GM23338 (cell line): ENCODE measurements around the gene FYN. TPM values are rescaled to one million over a fixed set of nuclear protein-coding genes. Genes with fewer than 3 reads are reported as not detected.

Experiments used
- ATAC-seq: fragments of 200-7000 bp; cut with Tn5 transposase; 3 replicates; pipeline ENCODE4 v1.9.1; 2020
- DNase-seq: peaks from one replicate; pipeline ENCODE4 v3.0.0-alpha.2; 2015; ENCODE audit warnings: low spot score
- H2AFZ ChIP-seq: fragments of 200-600 bp; sonication (generic); 2 replicates; pipeline ENCODE4 v1.8.0; 2016; ENCODE audit warnings: antibody characterized with exemption, mild to moderate bottlenecking, moderate library complexity
- H3F3A ChIP-seq: fragments of 200-600 bp; sonication (generic); replicated peaks from 2 replicates; pipeline ENCODE4 v1.8.0; 2017; ENCODE audit warnings: antibody characterized with exemption, mixed run types, low read depth
- H3K27ac ChIP-seq: fragments of 200-600 bp; sonication (generic); 2 replicates; pipeline ENCODE4 v1.6.1; 2016; ENCODE audit warnings: low read depth
- H3K27me3 ChIP-seq: fragments of 200-600 bp; sonication (generic); 2 replicates; pipeline ENCODE4 v1.8.0; 2016; ENCODE audit warnings: mild to moderate bottlenecking, mixed run types, moderate library complexity; ENCODE audit not compliant: insufficient read depth
- H3K36me3 ChIP-seq: fragments of 200-600 bp; sonication (generic); 2 replicates; pipeline ENCODE4 v1.8.0; 2016; ENCODE audit warnings: mild to moderate bottlenecking; ENCODE audit not compliant: insufficient read depth
- H3K4me1 ChIP-seq: fragments of 200-600 bp; sonication (generic); 2 replicates; pipeline ENCODE4 v1.8.0; 2016; ENCODE audit warnings: mild to moderate bottlenecking, moderate library complexity; ENCODE audit not compliant: insufficient read depth
- H3K4me2 ChIP-seq: fragments of 200-600 bp; sonication (generic); 2 replicates; pipeline ENCODE4 v1.7.1; 2017; ENCODE audit warnings: mixed run types
- H3K4me3 ChIP-seq: fragments of 200-600 bp; sonication (generic); 2 replicates; pipeline ENCODE4 v1.6.1; 2016; ENCODE audit warnings: mixed run types
- H3K79me2 ChIP-seq: fragments of 200-600 bp; sonication (generic); replicated peaks from 2 replicates; pipeline ENCODE4 v1.8.0; 2017; ENCODE audit warnings: mild to moderate bottlenecking; ENCODE audit not compliant: insufficient read depth
- H3K9me2 ChIP-seq: fragments of 200-600 bp; sonication (generic); 2 replicates; pipeline ENCODE4 v1.8.0; 2017; ENCODE audit not compliant: insufficient read depth
- H4K20me1 ChIP-seq: fragments of 200-600 bp; sonication (generic); replicated peaks from 2 replicates; pipeline ENCODE4 v1.8.0; 2017; ENCODE audit warnings: mild to moderate bottlenecking; ENCODE audit not compliant: insufficient read depth
- H3K27ac Mint-ChIP-seq: 2 replicates; pipeline ENCODE4 v1.8.0; 2020; ENCODE audit warnings: inconsistent platforms, mild to moderate bottlenecking, moderate library complexity, mixed read lengths
- H3K27me3 Mint-ChIP-seq: 3 replicates; pipeline ENCODE4 v1.8.0; 2022; ENCODE audit warnings: low read depth, mild to moderate bottlenecking, moderate library complexity, mixed read lengths, inconsistent platforms; ENCODE audit not compliant: insufficient read depth, poor library complexity
- H3K36me3 Mint-ChIP-seq: 3 replicates; pipeline ENCODE4 v1.8.0; 2021; ENCODE audit warnings: low read depth, mild to moderate bottlenecking, inconsistent platforms, moderate library complexity, mixed read lengths
- H3K4me1 Mint-ChIP-seq: 3 replicates; pipeline ENCODE4 v1.8.0; 2020; ENCODE audit warnings: mild to moderate bottlenecking, inconsistent platforms, mixed read lengths
- H3K4me3 Mint-ChIP-seq: 3 replicates; pipeline ENCODE4 v1.8.0; 2021; ENCODE audit warnings: moderate library complexity, mild to moderate bottlenecking, inconsistent platforms, mixed read lengths
- H3K9me3 Mint-ChIP-seq: 3 replicates; pipeline ENCODE4 v1.8.0; 2020; ENCODE audit warnings: moderate library complexity, mild to moderate bottlenecking, inconsistent platforms, mixed read lengths
- CREB1 ChIP-seq: fragments of 250-450 bp; sonication (Bioruptor Pico); IDR thresholded peaks from 2 replicates; pipeline ENCODE4 v1.5.0; 2020; ENCODE audit warnings: low read depth, mild to moderate bottlenecking, moderate library complexity
- CTCF ChIP-seq, 2 experiments: fragments of 200-600 bp in 1 of 2; sonication (generic) in 1 of 2; conservative IDR thresholded peaks; 2 replicates each; pipeline versions ENCODE4 v1.5.1 to v1.6.1; 2016 to 2017; ENCODE audit warnings: antibody characterized with exemption in 2 of 2, low read depth in 2 of 2, mild to moderate bottlenecking in 2 of 2, moderate library complexity in 1 of 2
- ETS1 ChIP-seq: IDR thresholded peaks from 2 replicates; pipeline ENCODE4 v1.6.1; 2016; ENCODE audit warnings: antibody characterized with exemption
- EZH2 ChIP-seq: fragments of 200-600 bp; sonication (generic); IDR thresholded peaks from one replicate; pipeline ENCODE4 v1.8.0; 2017; ENCODE audit warnings: antibody characterized with exemption, mild to moderate bottlenecking, low read depth; ENCODE audit not compliant: unreplicated experiment
- EZH2phosphoT487 ChIP-seq: fragments of 200-600 bp; sonication (generic); IDR thresholded peaks from one replicate; pipeline ENCODE4 v1.8.1; 2018; ENCODE audit warnings: antibody characterized with exemption; ENCODE audit not compliant: unreplicated experiment
- NANOG ChIP-seq: IDR thresholded peaks from 2 replicates; pipeline ENCODE4 v1.6.1; 2016; ENCODE audit warnings: antibody characterized with exemption, borderline replicate concordance
- POLR2AphosphoS5 ChIP-seq: IDR thresholded peaks from 2 replicates; pipeline ENCODE4 v1.6.1; 2016; ENCODE audit warnings: antibody characterized with exemption, low read depth
- REST ChIP-seq: IDR thresholded peaks from one replicate; pipeline ENCODE4 v1.6.1; 2018; ENCODE audit warnings: antibody characterized with exemption; ENCODE audit not compliant: unreplicated experiment
- STAT1 ChIP-seq: IDR thresholded peaks from one replicate; pipeline ENCODE4 v1.6.1; 2016; ENCODE audit warnings: antibody characterized with exemption; ENCODE audit not compliant: unreplicated experiment
- ZNF331 ChIP-seq: fragments of 250-450 bp; sonication (Bioruptor Pico); IDR thresholded peaks from 2 replicates; pipeline ENCODE4 v1.5.0; 2020; ENCODE audit warnings: low read depth, mild to moderate bottlenecking, moderate library complexity
- ZNF462 ChIP-seq: fragments of 250-450 bp; sonication (Bioruptor Pico); IDR thresholded peaks from 2 replicates; pipeline ENCODE4 v1.5.0; 2020; ENCODE audit warnings: mild to moderate bottlenecking, moderate library complexity
- polyA plus RNA-seq: library from polyadenylated mRNA; unstranded; fragments of >200 nt; fragmentation: Nextera tagmentation; extraction: Ambion mirVana; gene quantifications from 2 replicates; pipeline ENCODE4 v1.2.1, GENCODE V29; 2016
- total RNA-seq: library from RNA; depleted of rRNA; stranded (reverse); fragments of >200 nt; shearing (Covaris generic); gene quantifications from 2 replicates; pipeline ENCODE4 v1.2.3, GENCODE V29; 2014

Gene FYN
- total and polyA plus RNA-seq, 2 experiments from 2014 or later = 46.8 to 143 TPM

GRCh38 chr6:111706841-111707391 is 166.3 kb downstream of the FYN start (continued):
- TF ChIP-seq REST (no peak), ETS1 (no peak), POLR2AphosphoS5 (no peak)

GRCh38 chr6:111703723-111704122 is 169.5 kb downstream of the FYN start:
- no peaks in the 10 kb centered on the region; the same call in 1 of the 2 replicates for H4K20me1 ChIP-seq
- H3F3A ChIP-seq = no peaks in the 10 kb centered on the region; the same call in 1 of the 2 replicates
- no peak for DNase-seq
- ATAC-seq = no peak
- no peak overlapping the region for H2AFZ ChIP-seq
- Mint-ChIP-seq H3K27ac (peak overlapping the region; percentile 68; the same call in 1 of the 2 replicates), H3K27me3 (peaks cover 2% of the 10 kb centered on the region), H3K4me3 (no peak overlapping the region), H3K4me1 (no peaks in the 10 kb centered on the region), H3K36me3 (peaks cover 20% of the 10 kb centered on the region; the same call in 2 of the 3 replicates), H3K9me3 (no peaks in the 10 kb centered on the region)
- 0 out of 2 replicates have a peak, but pooled peaks cover 3% of the 10 kb centered on the region for H3K36me3 ChIP-seq
- H3K27me3 ChIP-seq = no peaks in the 10 kb centered on the region
- no peak overlapping the region for H3K4me2 ChIP-seq
- no peaks in the 10 kb centered on the region for H3K9me2 ChIP-seq
- H3K27ac ChIP-seq = 0 out of 2 replicates have a peak overlapping the region, but pooled peaks have one; percentile 19
- H3K79me2 ChIP-seq = no peaks in the 10 kb centered on the region
- H3K4me3 ChIP-seq = no peak overlapping the region
- H3K4me1 ChIP-seq = no peaks in the 10 kb centered on the region
- no peak for TF ChIP-seq ETS1
- TF ChIP-seq EZH2 = no peak
- TF ChIP-seq ZNF462 (CRISPR knock-in tag) = no peak
- no peak for TF ChIP-seq POLR2AphosphoS5
- TF ChIP-seq CREB1 (CRISPR knock-in tag) = no peak
- TF ChIP-seq NANOG = no peak
- no peak for TF ChIP-seq CTCF (conservative IDR thresholded peaks at IDR 0.05; ENCODE audit: low read depth in 2 of 2)
- no peak for TF ChIP-seq STAT1
- no peak for TF ChIP-seq ZNF331
- TF ChIP-seq EZH2phosphoT487 = no peak
